ENCODE measurements around the gene PREPL. TPM values are rescaled to one million over a fixed set of nuclear protein-coding genes. Genes with fewer than 3 reads are reported as not detected.

Gene PREPL
- 10 to 100 TPM; 21.5 to 47.4 (median 28.2) TPM for total RNA-seq

DNA sequence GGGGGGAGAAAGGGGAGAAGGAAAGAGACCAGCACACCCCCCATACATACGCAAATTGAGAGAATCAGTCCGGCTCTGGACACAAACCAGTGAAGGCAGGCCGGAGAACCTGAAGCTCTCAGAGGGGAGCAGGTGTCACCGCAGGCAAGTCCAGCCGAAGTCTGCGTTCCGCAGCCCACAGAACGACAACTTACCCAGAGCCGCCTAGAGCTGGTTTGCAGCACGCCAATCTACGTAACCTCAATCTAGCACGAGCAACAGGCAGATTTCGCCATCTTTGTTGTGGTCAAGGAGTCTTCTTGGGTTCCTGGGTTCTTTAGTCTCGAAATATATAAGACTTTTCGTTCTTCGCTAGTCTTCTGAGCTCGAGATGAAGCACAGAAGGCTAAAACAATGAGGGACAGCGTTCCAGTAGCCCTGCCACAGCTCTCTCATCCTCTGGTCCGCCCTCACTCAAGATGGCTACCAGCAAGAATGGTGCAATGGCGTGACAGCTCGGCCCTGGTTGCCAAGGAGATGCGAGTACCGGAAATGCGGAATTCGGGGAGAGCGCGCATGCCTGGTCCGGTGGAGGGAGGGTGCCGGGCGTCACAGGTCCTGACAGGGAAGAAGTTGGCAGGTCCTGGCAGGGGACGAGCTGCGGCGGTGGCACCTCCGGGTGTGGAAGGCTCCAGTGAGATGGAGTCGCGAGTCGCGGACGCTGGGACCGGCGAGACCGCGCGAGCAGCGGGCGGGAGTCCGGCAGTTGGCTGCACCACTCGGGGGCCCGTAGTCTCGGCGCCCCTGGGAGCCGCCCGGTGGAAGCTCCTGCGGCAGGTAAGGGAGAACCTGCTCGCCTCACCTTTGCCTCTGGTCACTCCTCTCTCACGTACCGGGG is at the start of gene PREPL, which contains the start of gene CAMKMT:
Gene PREPL (minus strand): TSS at position 165 of the 877 bp plus-strand sequence. CDS start 15,152 bp downstream, outside the sequence.
Gene CAMKMT (plus strand): TSS at position 618 of the 877 bp plus-strand sequence.
- TF ChIP-seq, protein P1, sequence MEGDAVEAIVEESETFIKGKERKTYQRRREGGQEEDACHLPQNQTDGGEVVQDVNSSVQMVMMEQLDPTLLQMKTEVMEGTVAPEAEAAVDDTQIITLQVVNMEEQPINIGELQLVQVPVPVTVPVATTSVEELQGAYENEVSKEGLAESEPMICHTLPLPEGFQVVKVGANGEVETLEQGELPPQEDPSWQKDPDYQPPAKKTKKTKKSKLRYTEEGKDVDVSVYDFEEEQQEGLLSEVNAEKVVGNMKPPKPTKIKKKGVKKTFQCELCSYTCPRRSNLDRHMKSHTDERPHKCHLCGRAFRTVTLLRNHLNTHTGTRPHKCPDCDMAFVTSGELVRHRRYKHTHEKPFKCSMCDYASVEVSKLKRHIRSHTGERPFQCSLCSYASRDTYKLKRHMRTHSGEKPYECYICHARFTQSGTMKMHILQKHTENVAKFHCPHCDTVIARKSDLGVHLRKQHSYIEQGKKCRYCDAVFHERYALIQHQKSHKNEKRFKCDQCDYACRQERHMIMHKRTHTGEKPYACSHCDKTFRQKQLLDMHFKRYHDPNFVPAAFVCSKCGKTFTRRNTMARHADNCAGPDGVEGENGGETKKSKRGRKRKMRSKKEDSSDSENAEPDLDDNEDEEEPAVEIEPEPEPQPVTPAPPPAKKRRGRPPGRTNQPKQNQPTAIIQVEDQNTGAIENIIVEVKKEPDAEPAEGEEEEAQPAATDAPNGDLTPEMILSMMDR (IDR thresholded peaks at IDR 0.05; ENCODE audit: low read depth), result no peak

GRCh38 chr2:44398243-44398897 is 37.1 kb upstream of the PREPL start:
- TF ChIP-seq, protein P1 (IDR thresholded peaks at IDR 0.05; ENCODE audit: low read depth), result no peak

- TF ChIP-seq, protein P1 (IDR thresholded peaks at IDR 0.05; ENCODE audit: low read depth), result no peak
These were observed 36.3 kb upstream of the PREPL start for GRCh38 chr2:44397447-44398175.

GRCh38 chr2:44392338-44392943 is 31.1 kb upstream of the PREPL start:
- TF ChIP-seq, protein P1 (IDR thresholded peaks at IDR 0.05; ENCODE audit: low read depth), result no peak

DNA sequence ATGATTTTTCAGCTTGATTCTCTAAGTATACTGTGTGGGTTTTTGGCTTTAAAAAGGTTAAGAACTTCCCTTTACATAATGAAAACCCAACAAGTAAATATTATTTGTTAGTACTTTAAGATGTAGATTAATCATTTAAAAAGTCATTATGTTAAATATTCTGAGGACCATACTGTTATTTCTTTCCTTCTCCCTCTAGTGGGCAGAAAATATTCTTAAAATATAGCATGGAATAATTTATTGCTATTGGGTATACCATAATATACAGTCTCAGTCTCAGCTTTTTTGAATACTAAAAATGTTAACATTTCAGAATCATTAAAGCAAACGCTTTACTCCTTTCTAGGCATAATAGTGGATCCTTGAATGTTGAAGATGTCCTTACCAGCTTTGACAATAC is 28.6 kb upstream of the PREPL start:
- TF ChIP-seq, protein P1 (IDR thresholded peaks at IDR 0.05; ENCODE audit: low read depth), result no peak

GRCh38 chr2:44388877-44389276 is 27.6 kb upstream of the PREPL start:
- TF ChIP-seq, protein P1 (IDR thresholded peaks at IDR 0.05; ENCODE audit: low read depth), result no peak

All from subcutaneous adipose tissue (tissue), 4 donors.